Islet precursor cell (in vitro differentiated cells): ENCODE results near the gene CLDN25.
"Not testable (repeated sequence)": the region's sequence is repeated elsewhere in the genome, so short reads cannot be mapped to it uniquely, and the experiment has no call there.

Experiments
- DNase-seq: peaks from one replicate; pipeline ENCODE4 v3.0.0-alpha.2; 2018

Gene CLDN25

GRCh38 chr11:113779496-113779895, at the start of gene CLDN25:
Gene CLDN25 (plus strand): TSS chr11:113779796. CDS start chr11:113779796, 0 bp downstream.
- DNase-seq: no peak

- DNase-seq: peak; percentile 78
Measured at GRCh38 chr11:113730887-113731726, 48.5 kb upstream of the CLDN25 start.

GRCh38 chr11:113732092-113732491, 47.5 kb upstream of the CLDN25 start:
- DNase-seq: no peak

GRCh38 chr11:113736323-113736722, 43.3 kb upstream of the CLDN25 start:
- no peak for DNase-seq

- DNase-seq: no peak
Measured at GRCh38 chr11:113752932-113753331, 26.7 kb upstream of the CLDN25 start.

GRCh38 chr11:113760241-113760640, 19.4 kb upstream of the CLDN25 start:
- no peak for DNase-seq

- DNase-seq: not testable (repeated sequence)
Measured at GRCh38 chr11:113763040-113763439, 16.6 kb upstream of the CLDN25 start.

GRCh38 chr11:113764527-113765219, 14.9 kb upstream of the CLDN25 start:
- DNase-seq: no peak

GRCh38 chr11:113771964-113772363, 7.6 kb upstream of the CLDN25 start:
- no peak for DNase-seq

- peak; percentile 77 for DNase-seq
Measured at GRCh38 chr11:113773092-113773415, 6.5 kb upstream of the CLDN25 start.

- peak; percentile 98 for DNase-seq
Measured at GRCh38 chr11:113773416-113774173, 6.0 kb upstream of the CLDN25 start, which contains the start of gene ZW10. Gene ZW10 (minus strand): TSS chr11:113773692. CDS start chr11:113773666, 26 bp downstream.

- no peak for DNase-seq
Measured at GRCh38 chr11:113774174-113774503, 5.5 kb upstream of the CLDN25 start.

- peak; percentile 59 for DNase-seq
Measured at GRCh38 chr11:113778111-113778910, 1.3 kb upstream of the CLDN25 start.

- peak; percentile 74 for DNase-seq
Measured at GRCh38 chr11:113781682-113782081, 2.1 kb downstream of the CLDN25 start.

GRCh38 chr11:113782134-113782533, 2.5 kb downstream of the CLDN25 start:
- no peak for DNase-seq

- not testable (repeated sequence) for DNase-seq
Measured at GRCh38 chr11:113789016-113789415, 9.4 kb downstream of the CLDN25 start.

- DNase-seq: no peak
Measured at GRCh38 chr11:113789675-113790320, 10.2 kb downstream of the CLDN25 start.

GRCh38 chr11:113796663-113797259, 17.2 kb downstream of the CLDN25 start:
- no peak for DNase-seq

- no peak for DNase-seq
Measured at GRCh38 chr11:113802621-113803020, 23.0 kb downstream of the CLDN25 start.

- DNase-seq: no peak
Measured at GRCh38 chr11:113805640-113806039, 26.0 kb downstream of the CLDN25 start.

- peak; percentile 75 for DNase-seq
Measured at GRCh38 chr11:113806406-113806805, 26.8 kb downstream of the CLDN25 start.

- no peak for DNase-seq
Measured at GRCh38 chr11:113808931-113809330, 29.3 kb downstream of the CLDN25 start.
